ENCODE measurements around the gene INO80C.
"Not testable (repeated sequence)": the region's sequence is repeated elsewhere in the genome, so short reads cannot be mapped to it uniquely, and the experiment has no call there.

The INO80C gene

DNA sequence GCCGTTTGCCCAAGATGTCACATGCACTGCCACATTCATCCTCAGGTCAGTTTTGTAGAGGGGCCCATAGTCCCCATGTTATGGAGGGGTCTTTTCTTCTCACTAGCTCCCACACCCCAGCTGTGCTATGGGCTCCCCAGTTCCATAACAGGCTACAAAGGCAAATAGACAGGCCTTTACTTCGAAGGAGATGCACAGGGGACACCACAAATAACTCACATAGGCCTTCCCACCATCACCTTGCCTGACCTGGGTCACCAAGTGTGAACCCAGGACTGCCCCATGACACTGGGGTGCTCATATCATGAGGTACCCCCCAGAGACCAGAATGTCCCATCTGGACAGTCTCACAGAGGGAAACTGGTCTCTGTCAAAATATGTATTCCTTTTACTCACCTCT lies 15.0 kb upstream of the INO80C start:
- DNase-seq (ENCODE audit: low read depth), result no peak

DNA sequence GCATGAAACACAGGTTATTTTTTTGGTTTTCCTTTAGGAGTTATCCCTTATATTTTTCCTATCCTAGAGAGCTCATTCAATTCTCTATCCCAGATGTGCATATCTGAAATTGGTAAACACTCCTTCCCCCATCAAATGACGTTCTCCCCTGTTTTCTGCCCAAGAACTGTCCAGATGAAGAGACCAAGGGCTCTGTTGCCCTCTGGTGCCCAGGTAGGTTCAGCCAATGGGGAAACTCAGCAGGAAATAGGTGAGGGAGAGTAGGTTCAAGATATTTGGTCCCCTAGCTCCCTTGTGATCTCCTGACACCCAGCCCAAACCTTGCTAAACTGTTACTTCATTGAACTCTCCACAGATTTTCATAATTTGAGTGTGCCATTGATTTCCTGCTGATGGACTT lies 14.1 kb upstream of the INO80C start:
- no peak for DNase-seq (ENCODE audit: low read depth)

DNA sequence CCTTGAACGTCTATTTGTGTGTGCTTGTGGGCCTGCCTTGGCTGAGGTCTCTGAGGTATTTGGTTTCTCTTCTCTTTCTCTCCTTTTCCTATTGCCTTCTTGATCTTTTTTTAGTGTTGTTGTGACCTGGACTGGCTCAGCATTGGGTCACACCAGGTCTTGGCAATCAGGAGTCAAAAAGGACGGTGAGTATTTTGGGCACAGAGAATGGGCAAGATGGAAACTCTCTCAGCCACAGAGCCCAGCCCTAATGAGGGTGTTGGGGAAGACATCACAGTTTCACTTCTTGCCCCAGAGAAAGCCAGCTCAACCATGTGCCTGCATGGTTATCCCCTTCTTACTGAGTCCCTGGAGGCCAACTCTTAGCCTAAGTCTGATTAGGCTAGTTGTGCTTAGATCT lies 13.7 kb upstream of the INO80C start:
- no peak for DNase-seq (ENCODE audit: low read depth)

DNA sequence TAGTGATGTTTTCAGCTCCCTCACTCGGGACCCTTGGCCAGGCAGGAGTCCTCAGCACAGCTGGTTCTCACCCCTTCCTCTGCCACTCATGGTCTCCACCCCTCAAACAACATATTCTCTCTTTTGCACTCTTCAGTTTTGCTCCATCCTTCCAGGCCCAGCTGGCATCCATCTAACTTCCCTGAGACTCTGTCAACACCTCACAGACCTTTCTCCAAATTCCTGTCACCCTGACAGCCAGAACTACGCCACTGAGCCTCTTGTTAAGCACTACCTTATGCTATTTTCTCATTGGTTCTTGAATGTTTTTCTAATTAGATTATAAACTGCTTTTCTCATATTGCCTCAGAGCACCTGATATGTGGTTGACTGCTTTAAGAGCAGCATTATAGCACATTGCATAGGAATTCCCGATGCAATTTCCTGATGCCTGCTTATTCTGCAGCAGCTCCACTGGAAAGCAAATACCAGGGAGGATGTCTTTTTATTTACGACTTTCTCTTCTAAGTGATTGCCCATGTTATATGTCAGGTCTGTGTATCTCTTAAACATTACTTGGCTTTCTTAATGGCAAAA lies 12.4 kb upstream of the INO80C start:
- no peak for DNase-seq (ENCODE audit: low read depth)

DNA sequence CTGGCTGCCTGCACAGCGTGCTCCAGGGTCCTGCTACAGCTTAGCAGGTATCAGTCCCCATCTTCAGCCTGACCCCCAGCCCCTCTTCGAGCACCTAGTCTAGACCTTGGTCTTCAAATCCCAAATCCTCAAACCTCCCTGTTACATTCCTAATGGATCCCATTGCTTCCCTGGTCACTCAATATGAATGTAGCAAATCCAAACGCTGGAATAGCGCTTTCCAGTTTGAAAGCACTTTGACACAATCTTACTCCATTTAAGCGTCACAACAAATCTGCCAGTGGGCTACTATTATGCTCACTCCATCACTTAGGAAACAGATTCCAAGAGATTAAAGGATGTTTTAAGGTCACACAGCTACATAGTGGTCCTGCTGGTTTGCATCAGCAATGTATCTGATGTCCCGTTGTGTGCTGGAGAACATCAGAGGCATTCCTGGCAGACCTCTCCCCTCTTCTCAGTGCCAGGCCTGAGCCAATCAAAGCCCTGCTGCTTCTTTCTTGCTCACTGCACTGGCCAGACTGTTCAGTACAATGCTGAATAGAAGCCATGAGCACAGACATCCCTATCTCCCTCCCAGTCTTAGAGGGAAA lies 11.1 kb upstream of the INO80C start:
- DNase-seq (ENCODE audit: low read depth), result no peak

DNA sequence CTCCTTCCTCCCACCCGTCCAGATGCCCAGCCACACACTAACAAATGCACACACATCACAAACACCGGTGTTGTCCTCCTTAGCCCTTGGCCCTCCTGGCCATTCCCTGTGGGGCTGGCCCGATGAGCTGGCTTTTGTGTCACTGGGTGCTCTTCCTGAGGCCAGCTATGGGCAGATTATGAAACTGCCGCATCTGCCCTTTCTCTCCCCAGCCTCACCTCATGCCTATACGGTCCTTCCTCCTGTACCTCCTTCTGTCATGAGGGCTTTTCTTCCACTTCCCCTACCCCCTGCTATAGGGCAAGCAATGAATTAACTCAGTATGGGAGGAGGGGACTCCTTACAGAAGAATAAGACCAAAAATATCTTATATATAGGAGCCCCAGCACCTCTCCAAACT lies 10.3 kb upstream of the INO80C start:
- DNase-seq (ENCODE audit: low read depth), result no peak

DNA sequence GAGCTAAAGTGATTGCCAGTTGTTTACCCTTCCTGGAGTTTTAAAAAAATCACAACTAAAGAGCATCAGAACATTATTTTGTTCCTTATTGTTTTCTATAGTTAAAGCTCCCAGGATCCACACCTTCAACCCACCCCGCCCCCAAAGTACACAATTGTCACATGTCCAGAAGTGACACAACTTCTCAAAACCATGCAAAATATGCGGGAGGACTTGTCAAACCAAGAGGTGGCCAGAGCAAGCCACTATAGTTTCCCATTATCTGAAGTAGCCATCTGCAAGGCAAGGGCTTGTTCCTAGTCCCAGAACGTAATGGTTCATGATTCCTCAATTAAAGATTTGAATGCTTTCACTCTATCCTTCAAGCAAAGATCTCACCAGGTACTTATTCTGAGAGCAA lies 9.9 kb upstream of the INO80C start:
- no peak for DNase-seq (ENCODE audit: low read depth)

DNA sequence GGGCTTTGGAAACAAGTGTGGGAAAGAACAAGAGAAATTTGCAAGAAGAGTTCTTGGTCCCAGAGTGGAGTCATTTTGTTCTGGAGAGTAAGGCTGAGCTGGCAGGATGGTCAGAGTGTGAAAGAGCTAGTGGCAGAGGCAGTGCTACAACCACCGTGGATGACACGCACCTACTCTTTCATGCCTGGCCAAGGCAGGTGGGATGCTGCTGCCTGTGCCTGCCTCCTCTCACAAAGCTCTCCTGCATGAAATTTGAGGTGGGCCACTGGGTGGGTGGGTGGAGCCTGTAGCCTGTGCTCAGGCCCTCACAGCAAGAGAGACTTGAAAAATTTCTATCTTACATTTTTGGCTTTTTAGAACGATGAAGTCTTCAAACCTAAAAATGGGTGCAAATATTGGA lies 9.4 kb upstream of the INO80C start:
- no peak for DNase-seq (ENCODE audit: low read depth)

DNA sequence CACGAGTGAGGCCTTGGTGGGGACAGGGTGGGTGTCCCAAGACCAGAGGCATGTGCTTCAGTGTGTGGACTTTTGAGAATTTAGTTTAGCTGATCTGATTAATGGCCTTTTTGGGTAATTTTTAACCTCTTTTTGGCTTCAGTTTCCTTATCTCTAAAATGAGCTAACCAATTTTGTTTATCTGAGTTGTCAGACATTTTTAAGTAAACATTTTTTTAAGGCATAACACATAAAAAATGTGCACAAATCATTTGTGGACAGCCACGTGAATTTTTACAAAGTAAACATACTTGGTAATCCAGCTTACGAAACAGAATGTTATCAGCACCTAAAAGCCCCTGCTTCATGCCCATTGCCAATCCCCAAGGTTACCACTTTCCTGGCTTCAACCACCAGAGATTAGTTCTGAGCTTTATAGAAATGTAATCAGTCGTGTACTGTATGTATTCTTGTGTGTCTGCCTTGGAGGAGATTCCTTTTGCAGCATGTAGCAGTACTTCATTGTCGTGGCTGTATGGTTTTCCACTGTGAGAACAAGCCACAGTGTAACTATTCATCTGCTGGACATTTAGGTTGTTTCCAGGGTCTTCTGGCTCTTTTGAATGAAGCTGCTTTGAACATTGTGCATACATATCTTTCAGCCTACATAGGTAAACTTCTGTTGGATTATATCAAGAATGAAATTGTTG lies 8.4 kb upstream of the INO80C start:
- no peak for DNase-seq (ENCODE audit: low read depth)

DNA sequence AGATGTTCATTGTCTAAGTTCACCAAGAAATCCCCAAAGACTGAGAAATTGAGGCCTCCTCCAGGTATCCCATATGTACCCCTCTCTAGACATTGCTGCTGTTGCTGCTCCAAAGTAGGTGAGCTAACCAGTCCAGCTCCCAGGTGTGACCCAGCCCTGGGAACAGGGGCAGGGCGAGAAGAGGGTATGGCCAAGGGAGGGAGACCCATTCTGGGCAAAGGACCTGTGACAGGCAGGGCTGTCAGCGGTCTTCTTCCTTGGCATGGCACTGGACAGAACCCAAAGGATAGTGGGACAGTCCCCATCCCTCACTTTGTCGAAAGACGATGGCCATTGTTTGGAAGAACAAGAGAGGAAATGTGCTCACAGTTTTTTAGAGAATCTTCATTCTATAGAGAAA lies 7.2 kb upstream of the INO80C start:
- no peak for DNase-seq (ENCODE audit: low read depth)

DNA sequence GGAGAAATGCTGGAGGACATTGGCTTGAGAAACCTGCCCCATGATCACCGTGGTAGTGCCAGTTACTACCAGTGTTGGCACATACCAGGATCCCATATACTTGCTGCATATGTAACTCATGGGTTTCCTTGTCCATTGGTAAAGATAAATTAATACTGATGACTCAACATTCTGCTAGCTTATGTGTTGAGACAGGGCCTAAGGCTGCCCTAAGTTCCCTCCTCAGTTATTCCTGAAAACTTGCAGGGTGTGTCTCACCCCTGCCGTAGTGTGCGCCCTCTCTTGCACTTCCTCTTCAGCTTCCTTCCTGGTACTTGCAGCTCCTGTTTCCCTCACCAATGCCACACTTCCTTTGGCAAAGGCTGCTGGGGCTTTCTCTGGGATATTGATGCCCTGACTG lies 4.3 kb upstream of the INO80C start:
- no peak for DNase-seq (ENCODE audit: low read depth)

DNA sequence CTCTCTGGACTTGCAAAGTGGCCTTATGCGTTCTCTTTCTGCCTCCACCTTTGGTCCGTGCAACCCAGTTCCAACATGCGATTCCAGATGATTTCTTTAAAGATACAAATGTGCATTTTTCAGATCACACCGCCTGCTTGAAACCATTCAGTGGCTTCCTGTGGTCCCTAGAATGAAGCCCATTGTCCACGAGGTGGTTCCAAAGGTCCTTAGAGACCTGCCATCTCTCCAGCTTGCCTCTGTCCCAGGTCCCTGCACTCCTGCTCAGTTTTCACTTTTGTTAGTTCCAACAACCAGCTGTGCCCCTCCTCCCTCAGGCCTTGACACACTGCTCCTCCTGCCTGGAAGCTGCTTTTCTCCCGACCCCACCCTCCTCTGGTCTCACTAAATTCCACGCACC lies 3.6 kb upstream of the INO80C start:
- DNase-seq (ENCODE audit: low read depth), result no peak

DNA sequence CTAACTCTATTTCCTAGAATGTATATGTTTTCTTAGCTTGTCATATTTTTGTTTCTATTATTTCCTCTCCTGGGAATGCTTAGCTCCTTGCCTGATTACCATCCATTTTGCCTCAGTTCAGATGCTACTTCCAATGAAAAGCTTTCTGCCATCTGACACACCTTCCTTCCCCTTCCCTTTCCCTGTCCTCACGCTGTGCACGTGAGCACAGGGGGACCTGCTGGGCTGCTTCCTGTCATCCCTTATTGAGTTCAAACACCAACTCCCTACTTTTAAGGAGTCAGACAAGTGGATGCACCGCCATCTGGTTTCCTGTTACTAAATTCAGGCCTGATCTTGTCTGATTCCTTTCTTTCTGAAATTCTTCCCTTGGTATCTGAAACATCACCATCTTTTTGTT lies 2.4 kb upstream of the INO80C start:
- no peak for DNase-seq (ENCODE audit: low read depth)

DNA sequence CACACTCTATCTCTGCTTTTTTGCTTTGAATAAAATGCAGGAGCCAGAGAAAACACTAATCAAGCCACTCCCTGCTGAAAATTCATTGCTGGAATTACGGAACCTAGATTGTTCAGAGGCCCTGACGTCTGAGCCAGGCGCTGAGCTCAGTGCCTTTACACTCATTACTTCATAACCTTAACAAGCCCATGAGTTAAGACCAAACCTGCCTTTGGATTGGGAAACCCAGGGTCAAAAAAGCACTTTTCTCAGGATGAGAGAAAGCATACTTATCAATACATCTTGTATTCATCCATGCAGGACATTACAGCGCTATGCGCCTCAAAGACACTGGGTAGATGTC lies 762 bp downstream of the INO80C start:
- DNase-seq (ENCODE audit: low read depth), result no peak

DNA sequence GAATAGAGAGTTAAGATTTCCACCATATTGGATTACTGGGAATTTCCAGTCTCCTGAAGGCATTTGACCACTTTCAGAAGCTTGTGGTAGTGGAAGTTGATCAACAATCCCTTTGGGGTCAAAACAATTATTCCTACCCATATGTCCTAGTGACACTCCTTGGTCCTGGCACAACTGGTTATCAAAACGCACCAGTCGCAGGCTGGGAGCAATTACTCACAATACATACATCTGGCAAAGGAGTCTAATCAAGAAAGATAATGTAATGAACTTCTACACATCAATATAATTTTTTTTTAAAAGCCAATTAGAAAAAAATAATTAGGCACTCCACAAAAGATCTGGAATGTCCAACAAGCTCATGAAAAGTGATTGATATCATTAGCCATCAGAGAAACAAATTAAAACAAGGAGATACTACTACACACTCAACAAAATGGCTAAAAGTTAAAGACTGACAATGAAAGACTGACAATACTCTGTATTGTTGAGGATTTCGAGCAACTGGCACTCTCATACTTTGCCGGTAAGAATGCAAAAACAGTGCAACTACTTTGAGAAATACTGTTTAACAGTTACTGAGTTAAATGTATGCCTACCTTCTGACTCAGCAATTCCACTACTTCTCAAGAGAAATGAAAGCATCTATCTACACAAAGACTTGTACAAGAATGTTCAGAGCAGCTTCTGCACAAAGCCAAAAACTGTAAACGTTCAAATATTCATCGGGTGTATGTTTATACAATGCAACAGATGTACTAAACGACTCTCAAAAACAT lies 2.0 kb downstream of the INO80C start:
- no peak for DNase-seq (ENCODE audit: low read depth)

DNA sequence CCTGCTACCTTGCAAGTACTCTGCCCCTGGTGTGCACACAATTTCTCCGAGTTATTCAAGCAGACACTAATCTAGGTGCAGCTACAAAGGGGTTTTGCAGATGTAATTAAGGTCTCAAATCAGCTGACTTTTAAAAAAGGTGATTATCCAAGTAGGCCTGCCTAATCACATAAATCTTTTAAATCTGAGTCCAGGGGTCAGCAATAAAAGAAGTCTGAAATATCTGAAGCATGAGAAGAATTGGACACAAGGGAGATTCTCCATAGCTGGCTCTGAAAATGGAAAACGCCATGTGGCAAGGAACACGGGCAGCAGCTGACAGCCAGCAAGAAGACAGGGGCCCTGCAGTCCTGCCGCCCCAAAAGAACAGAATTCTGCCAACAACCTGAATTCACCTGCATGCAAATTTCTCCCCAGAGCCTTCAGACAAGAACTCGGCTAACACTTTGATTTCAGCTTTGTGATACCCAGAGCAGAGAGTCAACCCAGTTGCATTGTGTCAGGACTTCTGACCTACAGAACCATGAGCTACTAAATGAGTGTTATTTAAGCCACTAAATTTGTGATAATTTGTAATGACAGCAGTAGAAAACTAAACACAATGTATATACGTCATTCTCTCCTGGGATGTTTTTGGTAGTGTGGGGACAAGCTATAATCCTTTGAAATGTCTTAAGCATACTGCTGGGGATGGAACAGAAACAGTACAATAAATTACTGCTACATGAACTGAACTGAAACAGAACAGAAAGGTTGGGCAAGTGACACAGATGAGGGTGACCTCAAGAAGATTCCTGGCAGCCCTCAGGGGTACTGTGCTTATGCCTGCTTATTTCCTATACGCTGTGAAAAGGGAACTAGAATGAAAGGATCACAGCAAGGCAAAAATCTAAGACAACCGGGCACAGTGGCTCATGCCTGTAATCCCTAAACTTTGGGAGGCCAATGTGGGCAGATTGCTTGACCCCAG lies 3.2 kb downstream of the INO80C start:
- no peak for DNase-seq (ENCODE audit: low read depth)

DNA sequence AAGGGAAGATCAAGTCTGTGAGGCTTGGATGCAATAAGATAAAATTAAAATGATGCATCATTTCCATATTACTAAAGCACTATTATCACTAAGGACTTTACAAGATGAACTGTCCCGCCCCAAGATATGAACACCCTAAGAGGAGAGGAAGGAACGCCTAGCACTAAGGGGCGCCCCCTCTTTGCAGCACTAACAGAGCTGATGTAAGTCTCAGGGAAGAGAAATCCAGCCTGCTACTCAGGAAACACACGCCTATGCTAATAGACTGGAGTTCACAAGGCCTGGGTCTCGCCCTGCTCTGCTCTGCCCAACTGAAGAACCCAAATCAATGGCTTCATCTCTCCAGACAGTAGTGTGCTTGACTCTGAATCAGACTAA lies 6.1 kb downstream of the INO80C start:
- DNase-seq (ENCODE audit: low read depth), result no peak

DNA sequence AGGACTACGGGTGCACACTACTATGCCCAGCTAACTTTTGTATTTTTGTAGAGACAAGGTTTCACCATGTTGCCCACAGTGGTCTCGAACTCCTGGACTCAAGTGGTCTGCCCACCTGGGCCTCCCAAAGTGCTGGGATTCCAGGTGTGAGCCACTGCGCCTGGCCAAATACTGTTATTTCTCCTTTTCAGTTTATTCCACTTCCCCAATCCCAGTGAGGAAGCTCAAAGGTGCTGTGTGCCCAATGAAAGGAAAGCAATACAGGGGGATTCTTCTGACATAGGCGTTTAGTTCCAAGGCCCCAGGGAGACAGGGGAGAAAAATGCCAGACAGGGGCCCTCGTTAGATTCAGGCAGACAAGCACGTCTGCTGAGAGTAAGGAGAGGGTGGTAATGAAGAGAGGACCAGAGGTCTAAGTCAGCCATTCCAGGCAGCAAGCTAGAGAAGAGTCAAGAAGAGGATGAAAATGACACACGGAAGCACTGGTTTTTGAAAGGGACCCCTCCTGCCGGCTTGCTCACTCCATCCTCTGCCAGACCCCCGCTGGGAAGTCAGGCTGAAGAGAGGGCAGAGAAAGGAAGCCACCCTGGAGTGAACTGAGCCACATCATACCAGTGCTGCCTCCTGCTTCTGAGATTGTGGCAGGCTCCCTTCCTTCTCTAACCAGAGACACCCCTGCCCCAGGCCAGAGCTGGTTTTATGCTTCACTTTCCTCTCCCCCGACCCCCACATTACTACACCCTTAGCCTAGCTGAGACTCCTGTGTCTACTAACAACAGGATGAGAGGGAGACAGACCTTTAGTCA lies 6.7 kb downstream of the INO80C start:
- no peak for DNase-seq (ENCODE audit: low read depth)

DNA sequence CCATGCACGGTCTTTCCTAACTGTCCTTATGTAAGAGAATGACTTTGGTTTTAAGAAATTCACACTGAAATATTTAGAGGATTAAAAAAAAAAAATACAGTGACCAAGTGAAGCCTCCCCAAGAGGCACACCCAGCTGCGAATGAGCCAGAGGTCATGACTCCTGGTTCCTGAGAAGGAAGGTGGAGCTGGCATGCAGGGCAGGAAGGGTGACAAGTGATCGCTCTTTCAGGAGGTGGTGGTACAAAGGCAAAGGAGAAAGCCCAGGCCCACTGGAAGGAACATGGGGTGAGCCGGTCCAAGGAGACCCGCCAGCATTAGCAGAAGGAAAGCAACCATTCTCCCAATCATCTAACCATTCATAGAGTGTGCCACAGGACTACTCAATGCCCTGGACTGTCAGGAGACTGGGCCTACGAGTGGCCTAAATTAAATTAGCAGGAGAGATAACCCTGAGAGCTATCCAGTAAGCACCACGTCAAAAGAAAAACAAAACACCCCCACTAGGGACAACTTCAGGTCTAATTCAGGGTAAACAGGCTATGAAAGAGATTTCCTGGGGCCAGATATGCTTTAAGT lies 7.8 kb downstream of the INO80C start:
- DNase-seq (ENCODE audit: low read depth), result no peak

DNA sequence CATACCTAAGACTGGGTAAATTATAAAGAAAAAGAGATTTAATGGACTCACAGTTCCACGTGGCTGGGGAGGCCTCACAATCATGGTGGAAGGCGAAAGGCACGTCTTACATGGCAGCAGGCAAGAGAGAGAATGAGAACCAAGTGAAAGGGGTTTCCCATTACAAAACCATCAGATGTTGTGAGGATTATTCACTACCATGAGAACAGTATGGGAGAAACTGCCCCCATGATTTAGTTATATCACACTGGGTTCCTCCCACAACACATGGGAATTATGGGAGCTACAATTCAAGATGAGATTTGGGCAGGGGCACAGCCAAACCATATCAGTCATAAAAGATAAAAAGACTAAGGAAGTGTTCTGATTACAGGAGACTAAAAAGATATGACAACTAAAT lies 8.5 kb downstream of the INO80C start:
- not testable (repeated sequence) for DNase-seq (ENCODE audit: low read depth)

DNA sequence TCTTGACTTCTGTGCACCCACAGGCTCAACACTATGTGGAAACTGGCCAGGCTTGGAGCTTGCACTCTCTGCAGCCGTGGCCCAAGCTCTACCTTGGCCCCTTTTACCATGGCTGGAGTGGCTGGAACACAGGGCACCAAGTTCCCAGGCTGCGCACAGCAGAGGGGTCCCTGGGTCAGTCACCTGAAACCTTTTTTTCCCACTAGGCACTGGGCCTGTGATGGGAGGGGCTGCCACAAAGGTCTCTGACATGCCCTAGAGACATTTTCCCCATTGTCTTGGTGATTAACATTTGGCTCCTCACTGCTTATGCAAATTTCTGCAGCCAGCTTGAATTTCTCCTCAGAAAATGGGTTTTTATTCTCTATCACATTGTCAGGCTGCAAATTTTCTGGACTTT lies 9.4 kb downstream of the INO80C start:
- DNase-seq (ENCODE audit: low read depth), result not testable (repeated sequence)

Data from activated T-cell treated with anti-CD3 and anti-CD28 coated beads for 24 hours (primary cell).